Smooth muscle cell (in vitro differentiated cells): ENCODE measurements around the gene RFTN1. TPM values are rescaled to one million over a fixed set of nuclear protein-coding genes. Genes with fewer than 3 reads are reported as not detected.

Experiments
- DNase-seq: peaks from one replicate; lab custom pipeline; 2025; ENCODE audit not compliant: unreplicated experiment; lab: John Stamatoyannopoulos, UW
- H2AFZ ChIP-seq: fragments of 200-600 bp; sonication (generic); 2 replicates; pipeline ENCODE4 v1.6.0; 2016; ENCODE audit warnings: antibody characterized with exemption, low read depth, mild to moderate bottlenecking
- H3F3A ChIP-seq: fragments of 200-600 bp; sonication (generic); 2 replicates; pipeline ENCODE4 v1.6.0; 2017; ENCODE audit warnings: antibody characterized with exemption, low read depth
- H3K27ac ChIP-seq: fragments of 200-600 bp; sonication (generic); 2 replicates; pipeline ENCODE4 v1.5.1; 2016; ENCODE audit warnings: low read depth, mild to moderate bottlenecking
- H3K27me3 ChIP-seq: fragments of 200-600 bp; sonication (generic); 2 replicates; pipeline ENCODE4 v1.6.1; 2016; ENCODE audit warnings: low read depth, mild to moderate bottlenecking
- H3K36me3 ChIP-seq: fragments of 200-600 bp; sonication (generic); 2 replicates; pipeline ENCODE4 v1.5.1; 2016; ENCODE audit warnings: low read depth
- H3K4me1 ChIP-seq: fragments of 200-600 bp; sonication (generic); 2 replicates; pipeline ENCODE4 v1.5.1; 2016; ENCODE audit warnings: low read depth
- H3K4me2 ChIP-seq: fragments of 200-600 bp; sonication (generic); 2 replicates; pipeline ENCODE4 v1.6.0; 2016; ENCODE audit warnings: mild to moderate bottlenecking
- H3K4me3 ChIP-seq: fragments of 200-600 bp; sonication (generic); 2 replicates; pipeline ENCODE4 v1.5.1; 2016; ENCODE audit warnings: mild to moderate bottlenecking
- H3K79me2 ChIP-seq: fragments of 200-600 bp; sonication (generic); 2 replicates; pipeline ENCODE4 v1.6.0; 2016; ENCODE audit warnings: low read depth, mild to moderate bottlenecking
- H3K9ac ChIP-seq: fragments of 200-600 bp; sonication (generic); 2 replicates; pipeline ENCODE4 v1.6.0; 2016; ENCODE audit warnings: low read depth
- H3K9me3 ChIP-seq: fragments of 200-600 bp; sonication (generic); replicated peaks from 2 replicates; pipeline ENCODE4 v1.5.1; 2016; ENCODE audit warnings: low read depth
- H4K20me1 ChIP-seq: fragments of 200-600 bp; sonication (generic); 2 replicates; pipeline ENCODE4 v1.6.0; 2016; ENCODE audit warnings: low read depth
- WGBS: methylation state at CpG from one replicate; pipeline ENCODE4 v1.1.7; 2016; ENCODE audit warnings: low lambda C conversion rate; 5-methylcytosine and 5-hydroxymethylcytosine counted together
- polyA plus RNA-seq: library from polyadenylated mRNA; unstranded; fragments of >200 nt; fragmentation: Nextera tagmentation; extraction: Ambion mirVana; gene quantifications from 2 replicates; pipeline ENCODE4 v1.2.1, GENCODE V29; 2016
- total RNA-seq: library from RNA; depleted of rRNA; stranded (reverse); fragments of >200 nt; gene quantifications from 2 replicates; pipeline ENCODE4 v1.2.3, GENCODE V29; 2014
- TF ChIP-seq, protein P1 (sequence below): fragments of 200-600 bp; sonication (generic); IDR thresholded peaks from 2 replicates; pipeline ENCODE4 v1.5.1; 2017; ENCODE audit warnings: borderline replicate concordance, mild to moderate bottlenecking, antibody characterized with exemption; ENCODE audit not compliant: insufficient read depth, poor library complexity, severe bottlenecking

Gene RFTN1
- total and polyA plus RNA-seq, 2 experiments from 2014 or later: 21.7 to 35.6 TPM

DNA sequence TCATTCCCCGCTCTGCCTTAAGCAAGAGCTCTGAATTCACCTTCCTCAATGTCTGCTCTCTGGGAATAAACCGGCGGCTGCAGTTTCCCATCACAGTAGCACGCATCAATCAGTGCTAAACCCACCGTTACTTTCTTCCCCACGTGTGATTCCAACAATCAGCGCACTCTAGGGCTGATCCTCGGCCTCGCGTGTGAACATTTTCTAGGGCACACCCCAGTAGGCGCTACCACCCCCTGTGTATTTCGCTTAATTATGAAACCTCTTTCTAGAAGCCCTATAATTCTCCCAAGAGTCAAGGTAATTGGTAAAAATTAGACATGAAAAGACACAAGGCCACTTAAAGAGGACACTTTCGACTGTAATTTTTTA lies 87.5 kb downstream of the RFTN1 start:
- no peak for DNase-seq
- Histone ChIP-seq H3K4me3 (no peak overlapping the region), H3K36me3 (no peaks in the 10 kb centered on the region), H3K9ac (no peak overlapping the region), H4K20me1 (peaks cover 37% of the 10 kb centered on the region), H3K27ac (no peak overlapping the region), H2AFZ (no peak overlapping the region), H3F3A (peaks cover 8% of the 10 kb centered on the region), H3K4me1 (no peaks in the 10 kb centered on the region), H3K79me2 (peaks cover 4% of the 10 kb centered on the region), H3K27me3 (no peaks in the 10 kb centered on the region), H3K9me3 (no peaks in the 10 kb centered on the region), H3K4me2 (no peak overlapping the region)
- TF ChIP-seq, protein P1, sequence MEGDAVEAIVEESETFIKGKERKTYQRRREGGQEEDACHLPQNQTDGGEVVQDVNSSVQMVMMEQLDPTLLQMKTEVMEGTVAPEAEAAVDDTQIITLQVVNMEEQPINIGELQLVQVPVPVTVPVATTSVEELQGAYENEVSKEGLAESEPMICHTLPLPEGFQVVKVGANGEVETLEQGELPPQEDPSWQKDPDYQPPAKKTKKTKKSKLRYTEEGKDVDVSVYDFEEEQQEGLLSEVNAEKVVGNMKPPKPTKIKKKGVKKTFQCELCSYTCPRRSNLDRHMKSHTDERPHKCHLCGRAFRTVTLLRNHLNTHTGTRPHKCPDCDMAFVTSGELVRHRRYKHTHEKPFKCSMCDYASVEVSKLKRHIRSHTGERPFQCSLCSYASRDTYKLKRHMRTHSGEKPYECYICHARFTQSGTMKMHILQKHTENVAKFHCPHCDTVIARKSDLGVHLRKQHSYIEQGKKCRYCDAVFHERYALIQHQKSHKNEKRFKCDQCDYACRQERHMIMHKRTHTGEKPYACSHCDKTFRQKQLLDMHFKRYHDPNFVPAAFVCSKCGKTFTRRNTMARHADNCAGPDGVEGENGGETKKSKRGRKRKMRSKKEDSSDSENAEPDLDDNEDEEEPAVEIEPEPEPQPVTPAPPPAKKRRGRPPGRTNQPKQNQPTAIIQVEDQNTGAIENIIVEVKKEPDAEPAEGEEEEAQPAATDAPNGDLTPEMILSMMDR: no peak
- WGBS: 93% methylated on average over 13 of the region's 13 CpGs

DNA sequence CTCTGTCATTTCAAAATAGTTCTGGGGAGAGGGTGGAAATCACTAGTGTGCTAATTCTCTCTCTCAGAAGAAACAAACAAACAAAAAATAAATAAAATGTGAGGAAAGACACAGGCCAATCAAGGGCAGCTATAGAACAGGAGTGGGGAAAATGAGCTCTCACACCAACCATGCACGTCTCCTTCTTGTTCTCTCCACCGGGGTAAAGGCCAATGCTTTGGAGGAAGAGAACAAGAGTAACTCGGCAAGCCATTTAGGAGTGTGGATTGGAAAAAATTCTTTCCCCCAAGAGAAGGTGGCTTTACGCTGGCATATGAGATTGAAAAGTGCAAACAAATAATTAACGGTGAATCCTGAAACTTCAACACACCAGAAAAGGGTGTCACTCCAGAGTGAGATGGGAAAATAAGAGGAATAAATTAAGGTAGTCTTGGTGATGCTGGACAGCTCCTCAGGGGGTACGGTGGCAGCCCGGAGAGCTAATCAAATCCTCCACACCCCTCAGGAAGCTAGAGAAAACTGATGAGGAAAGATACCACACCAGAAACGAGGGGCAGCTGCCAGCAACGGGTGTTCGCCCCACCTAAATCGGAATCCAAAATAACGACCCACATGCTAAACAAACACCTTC lies 88.0 kb downstream of the RFTN1 start:
- Histone ChIP-seq H4K20me1 (peaks cover 37% of the 10 kb centered on the region), H3K4me1 (no peaks in the 10 kb centered on the region), H3K9ac (no peak overlapping the region), H3K79me2 (peaks cover 4% of the 10 kb centered on the region), H3K27ac (no peak overlapping the region), H3K36me3 (no peaks in the 10 kb centered on the region), H3F3A (peaks cover 8% of the 10 kb centered on the region), H3K27me3 (no peaks in the 10 kb centered on the region), H3K9me3 (no peaks in the 10 kb centered on the region), H3K4me3 (no peak overlapping the region), H2AFZ (no peak overlapping the region), H3K4me2 (no peak overlapping the region)
- TF ChIP-seq, protein P1: no peak
- no peak for DNase-seq
- WGBS: 76% methylated on average over 12 of the region's 12 CpGs

DNA sequence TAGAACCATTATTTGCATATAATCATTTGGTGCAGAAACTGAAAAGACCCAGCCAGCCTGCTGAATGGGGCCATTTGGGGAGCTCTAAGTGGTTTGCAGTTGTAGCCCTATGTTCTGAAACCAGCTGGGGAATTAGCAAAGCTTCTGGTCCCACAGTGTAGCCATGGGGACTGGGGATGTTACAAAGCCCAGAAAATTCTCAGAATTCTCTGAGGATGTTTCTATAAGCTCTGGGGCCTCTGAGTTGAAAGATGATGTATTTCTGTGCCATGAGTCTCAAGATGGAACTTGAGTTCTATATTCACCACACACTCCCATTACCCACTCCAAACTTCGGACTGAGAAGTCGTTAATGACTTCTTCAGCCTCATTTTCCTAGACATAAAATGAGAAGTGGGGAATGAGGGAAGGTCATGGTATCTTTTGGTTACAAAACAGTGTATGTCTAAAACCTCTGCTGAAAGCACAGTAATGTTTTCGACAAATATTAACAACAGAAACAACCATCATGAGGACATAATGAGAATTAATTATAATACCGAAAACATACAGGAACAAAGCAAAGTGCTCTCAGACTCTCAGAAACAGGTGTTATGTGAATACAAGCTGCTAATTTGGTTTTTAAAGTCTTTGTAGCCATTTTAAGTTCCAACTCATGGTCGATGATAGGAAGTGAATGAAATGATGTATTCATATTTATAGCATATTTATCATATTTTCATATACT lies 89.4 kb downstream of the RFTN1 start:
- Histone ChIP-seq H3F3A (peaks cover 8% of the 10 kb centered on the region), H3K27me3 (no peaks in the 10 kb centered on the region), H2AFZ (no peak overlapping the region), H3K27ac (no peak overlapping the region), H3K36me3 (no peaks in the 10 kb centered on the region), H3K4me3 (no peak overlapping the region), H3K9me3 (no peaks in the 10 kb centered on the region), H4K20me1 (peaks cover 41% of the 10 kb centered on the region), H3K9ac (no peak overlapping the region), H3K79me2 (peaks cover 4% of the 10 kb centered on the region), H3K4me2 (no peak overlapping the region), H3K4me1 (no peaks in the 10 kb centered on the region)
- TF ChIP-seq, protein P1: no peak
- DNase-seq: no peak
- WGBS: 94% methylated on average over 5 of the region's 5 CpGs
